ENCODE measurements around the gene PID1.

DNA sequence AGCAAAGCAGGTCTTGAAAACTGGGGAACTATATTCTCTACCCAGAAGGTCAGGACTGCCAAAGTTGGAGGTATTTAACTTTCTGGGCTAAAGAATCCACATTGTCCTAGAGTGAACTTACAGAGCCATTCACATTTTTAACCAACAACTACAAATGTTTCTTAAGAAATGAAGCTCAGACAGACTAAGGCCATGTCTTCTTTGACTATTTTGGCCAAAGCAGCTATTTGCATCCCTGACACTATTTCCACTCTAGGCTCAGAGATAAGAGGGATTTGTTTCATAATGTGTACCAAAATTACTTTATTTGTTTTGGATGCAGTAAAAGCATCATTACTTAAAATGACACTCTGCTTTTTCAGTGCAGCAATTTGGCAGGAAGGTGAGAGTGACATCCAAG lies 18.1 kb downstream of the PID1 start:
- TF ChIP-seq, protein P1, sequence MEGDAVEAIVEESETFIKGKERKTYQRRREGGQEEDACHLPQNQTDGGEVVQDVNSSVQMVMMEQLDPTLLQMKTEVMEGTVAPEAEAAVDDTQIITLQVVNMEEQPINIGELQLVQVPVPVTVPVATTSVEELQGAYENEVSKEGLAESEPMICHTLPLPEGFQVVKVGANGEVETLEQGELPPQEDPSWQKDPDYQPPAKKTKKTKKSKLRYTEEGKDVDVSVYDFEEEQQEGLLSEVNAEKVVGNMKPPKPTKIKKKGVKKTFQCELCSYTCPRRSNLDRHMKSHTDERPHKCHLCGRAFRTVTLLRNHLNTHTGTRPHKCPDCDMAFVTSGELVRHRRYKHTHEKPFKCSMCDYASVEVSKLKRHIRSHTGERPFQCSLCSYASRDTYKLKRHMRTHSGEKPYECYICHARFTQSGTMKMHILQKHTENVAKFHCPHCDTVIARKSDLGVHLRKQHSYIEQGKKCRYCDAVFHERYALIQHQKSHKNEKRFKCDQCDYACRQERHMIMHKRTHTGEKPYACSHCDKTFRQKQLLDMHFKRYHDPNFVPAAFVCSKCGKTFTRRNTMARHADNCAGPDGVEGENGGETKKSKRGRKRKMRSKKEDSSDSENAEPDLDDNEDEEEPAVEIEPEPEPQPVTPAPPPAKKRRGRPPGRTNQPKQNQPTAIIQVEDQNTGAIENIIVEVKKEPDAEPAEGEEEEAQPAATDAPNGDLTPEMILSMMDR (IDR thresholded peaks at IDR 0.05; ENCODE audit: low read depth, low read length, missing input control) = no peak
- TF ChIP-seq HNF4A (conservative IDR thresholded peaks at IDR 0.05) (no peak), TAF1 (conservative IDR thresholded peaks at IDR 0.05) (no peak), RAD21 (IDR thresholded peaks at IDR 0.05) (no peak), EGR1 (IDR thresholded peaks at IDR 0.05; ENCODE audit: low read depth in 2 of 2) (no peak), JUND (IDR thresholded peaks at IDR 0.05) (no peak), GABPA (IDR thresholded peaks at IDR 0.05 in 1 of 2, conservative IDR thresholded peaks at IDR 0.05 in 1 of 2) (no peak), HNF4G (IDR thresholded peaks at IDR 0.05) (no peak), FOXA1 (IDR thresholded peaks at IDR 0.05) (no peak), YY1 (IDR thresholded peaks at IDR 0.05) (no peak)
- TF ChIP-seq, protein P2, sequence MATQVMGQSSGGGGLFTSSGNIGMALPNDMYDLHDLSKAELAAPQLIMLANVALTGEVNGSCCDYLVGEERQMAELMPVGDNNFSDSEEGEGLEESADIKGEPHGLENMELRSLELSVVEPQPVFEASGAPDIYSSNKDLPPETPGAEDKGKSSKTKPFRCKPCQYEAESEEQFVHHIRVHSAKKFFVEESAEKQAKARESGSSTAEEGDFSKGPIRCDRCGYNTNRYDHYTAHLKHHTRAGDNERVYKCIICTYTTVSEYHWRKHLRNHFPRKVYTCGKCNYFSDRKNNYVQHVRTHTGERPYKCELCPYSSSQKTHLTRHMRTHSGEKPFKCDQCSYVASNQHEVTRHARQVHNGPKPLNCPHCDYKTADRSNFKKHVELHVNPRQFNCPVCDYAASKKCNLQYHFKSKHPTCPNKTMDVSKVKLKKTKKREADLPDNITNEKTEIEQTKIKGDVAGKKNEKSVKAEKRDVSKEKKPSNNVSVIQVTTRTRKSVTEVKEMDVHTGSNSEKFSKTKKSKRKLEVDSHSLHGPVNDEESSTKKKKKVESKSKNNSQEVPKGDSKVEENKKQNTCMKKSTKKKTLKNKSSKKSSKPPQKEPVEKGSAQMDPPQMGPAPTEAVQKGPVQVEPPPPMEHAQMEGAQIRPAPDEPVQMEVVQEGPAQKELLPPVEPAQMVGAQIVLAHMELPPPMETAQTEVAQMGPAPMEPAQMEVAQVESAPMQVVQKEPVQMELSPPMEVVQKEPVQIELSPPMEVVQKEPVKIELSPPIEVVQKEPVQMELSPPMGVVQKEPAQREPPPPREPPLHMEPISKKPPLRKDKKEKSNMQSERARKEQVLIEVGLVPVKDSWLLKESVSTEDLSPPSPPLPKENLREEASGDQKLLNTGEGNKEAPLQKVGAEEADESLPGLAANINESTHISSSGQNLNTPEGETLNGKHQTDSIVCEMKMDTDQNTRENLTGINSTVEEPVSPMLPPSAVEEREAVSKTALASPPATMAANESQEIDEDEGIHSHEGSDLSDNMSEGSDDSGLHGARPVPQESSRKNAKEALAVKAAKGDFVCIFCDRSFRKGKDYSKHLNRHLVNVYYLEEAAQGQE (IDR thresholded peaks at IDR 0.05) = no peak
- TF ChIP-seq, protein P3, sequence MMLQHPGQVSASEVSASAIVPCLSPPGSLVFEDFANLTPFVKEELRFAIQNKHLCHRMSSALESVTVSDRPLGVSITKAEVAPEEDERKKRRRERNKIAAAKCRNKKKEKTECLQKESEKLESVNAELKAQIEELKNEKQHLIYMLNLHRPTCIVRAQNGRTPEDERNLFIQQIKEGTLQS (IDR thresholded peaks at IDR 0.05) = no peak
- TF ChIP-seq, protein P4, sequence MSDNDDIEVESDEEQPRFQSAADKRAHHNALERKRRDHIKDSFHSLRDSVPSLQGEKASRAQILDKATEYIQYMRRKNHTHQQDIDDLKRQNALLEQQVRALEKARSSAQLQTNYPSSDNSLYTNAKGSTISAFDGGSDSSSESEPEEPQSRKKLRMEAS (IDR thresholded peaks at IDR 0.05) = no peak
- TF ChIP-seq, protein P5, sequence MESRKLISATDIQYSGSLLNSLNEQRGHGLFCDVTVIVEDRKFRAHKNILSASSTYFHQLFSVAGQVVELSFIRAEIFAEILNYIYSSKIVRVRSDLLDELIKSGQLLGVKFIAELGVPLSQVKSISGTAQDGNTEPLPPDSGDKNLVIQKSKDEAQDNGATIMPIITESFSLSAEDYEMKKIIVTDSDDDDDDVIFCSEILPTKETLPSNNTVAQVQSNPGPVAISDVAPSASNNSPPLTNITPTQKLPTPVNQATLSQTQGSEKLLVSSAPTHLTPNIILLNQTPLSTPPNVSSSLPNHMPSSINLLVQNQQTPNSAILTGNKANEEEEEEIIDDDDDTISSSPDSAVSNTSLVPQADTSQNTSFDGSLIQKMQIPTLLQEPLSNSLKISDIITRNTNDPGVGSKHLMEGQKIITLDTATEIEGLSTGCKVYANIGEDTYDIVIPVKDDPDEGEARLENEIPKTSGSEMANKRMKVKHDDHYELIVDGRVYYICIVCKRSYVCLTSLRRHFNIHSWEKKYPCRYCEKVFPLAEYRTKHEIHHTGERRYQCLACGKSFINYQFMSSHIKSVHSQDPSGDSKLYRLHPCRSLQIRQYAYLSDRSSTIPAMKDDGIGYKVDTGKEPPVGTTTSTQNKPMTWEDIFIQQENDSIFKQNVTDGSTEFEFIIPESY (IDR thresholded peaks at IDR 0.05) = no peak
